ENCODE data around the gene NUCB1. TPM values are rescaled to one million over a fixed set of nuclear protein-coding genes. Genes with fewer than 3 reads are reported as not detected.
"Not testable (repeated sequence)": the region's sequence is repeated elsewhere in the genome, so short reads cannot be mapped to it uniquely, and the experiment has no call there.

NUCB1 gene
- total and polyA plus RNA-seq, 10 donors: 67.6 to 321 (median 237) TPM

GRCh38 chr19:48887861-48888612 lies 12.1 kb upstream of the NUCB1 start:
- Histone ChIP-seq H3K27me3 (replicated peaks in 1 of 7) (no peaks in the 10 kb centered on the region), H3K4me3 (no peak overlapping the region), H3K36me3 (no peaks in the 10 kb centered on the region), H3K27ac (no peak overlapping the region), H3K9me3 (no peaks in the 10 kb centered on the region), H3K4me1 (no peaks in the 10 kb centered on the region)
- intact Hi-C loops (cut with DNase I; ENCODE audit: low total_unique reads): no loop called here
- no peak for DNase-seq
- whole genome bisulfite sequencing, 5 donors: 89 to 96% (median 93%) methylated on average over 21 of the region's 21 CpGs
- TF ChIP-seq CTCF (IDR thresholded peaks at IDR 0.05 in 8 of 11, conservative IDR thresholded peaks at IDR 0.05 in 3 of 11) (no peak), POLR2AphosphoS5 (IDR thresholded peaks at IDR 0.05) (no peak), POLR2A (IDR thresholded peaks at IDR 0.05) (no peak)

GRCh38 chr19:48889496-48889895 lies 10.6 kb upstream of the NUCB1 start:
- H3K36me3 ChIP-seq; DNase-seq; H3K27ac ChIP-seq; H3K4me3 ChIP-seq; H3K9me3 ChIP-seq; intact Hi-C loops (cut with DNase I; ENCODE audit: low total_unique reads); H3K4me1 ChIP-seq: not testable (repeated sequence)
- 77 to 93% (median 88%) methylated on average over 1 to 3 of the region's 3 CpGs for WGBS, 5 donors
- H3K27me3 ChIP-seq (replicated peaks in 1 of 7): peaks cover 0 to 13% (median 0%) of the 10 kb centered on the region in 7 donors

DNA sequence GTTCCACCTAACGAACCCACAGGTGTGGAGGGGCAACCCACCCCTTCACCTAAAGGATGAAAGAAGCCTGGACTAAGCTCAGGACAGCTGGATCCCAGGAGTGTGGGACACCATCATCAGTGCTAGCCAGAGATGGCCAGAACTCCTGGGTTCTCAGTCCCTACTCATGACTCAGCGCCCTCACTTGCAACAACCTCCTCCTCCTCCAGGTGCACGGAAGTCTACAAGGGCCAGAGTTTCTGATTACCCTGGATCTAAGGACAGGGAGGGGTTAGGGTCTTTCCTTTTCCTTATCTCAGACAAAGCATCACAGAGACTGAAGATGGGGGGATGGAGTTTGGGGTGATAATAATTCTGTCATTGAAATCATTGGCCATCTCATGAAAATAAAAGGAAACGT lies 9.6 kb upstream of the NUCB1 start:
- Histone ChIP-seq H3K4me1 (peaks cover 0 to 11% (median 7%) of the 10 kb centered on the region in 6 donors), H3K9me3 (no peaks in the 10 kb centered on the region), H3K27ac (no peak overlapping the region), H3K36me3 (no peaks in the 10 kb centered on the region), H3K4me3 (no peak overlapping the region), H3K27me3 (replicated peaks in 1 of 7) (peaks cover 0 to 23% (median 0%) of the 10 kb centered on the region in 7 donors)
- 77 to 91% (median 87%) methylated on average over 4 of the region's 4 CpGs for WGBS, 5 donors
- intact Hi-C loops (cut with DNase I; ENCODE audit: low total_unique reads): no loop called here
- no peak for DNase-seq
- TF ChIP-seq CTCF (IDR thresholded peaks at IDR 0.05 in 8 of 11, conservative IDR thresholded peaks at IDR 0.05 in 3 of 11) (no peak), POLR2AphosphoS5 (IDR thresholded peaks at IDR 0.05) (no peak), POLR2A (IDR thresholded peaks at IDR 0.05) (no peak)

GRCh38 chr19:48895226-48895625 lies 4.9 kb upstream of the NUCB1 start:
- TF ChIP-seq CTCF (IDR thresholded peaks at IDR 0.05 in 8 of 11, conservative IDR thresholded peaks at IDR 0.05 in 3 of 11): no peak
- TF ChIP-seq POLR2AphosphoS5 (IDR thresholded peaks at IDR 0.05): peak; percentile 35 to 57 (median 47)
- H3K36me3 ChIP-seq: no peaks in the 10 kb centered on the region
- peak overlapping the region in 3 of 8 donors; percentile 19 to 61 (median 41) for H3K4me3 ChIP-seq
- peaks cover 0 to 34% (median 0%) of the 10 kb centered on the region in 7 donors for H3K27me3 ChIP-seq (replicated peaks in 1 of 7)
- H3K4me1 ChIP-seq: peaks cover 0 to 28% (median 23%) of the 10 kb centered on the region in 6 donors
- H3K27ac ChIP-seq: peak overlapping the region in 7 of 8 donors; percentile 58 to 83 (median 75)
- intact Hi-C loops (cut with DNase I; ENCODE audit: low total_unique reads): no loop called here
- WGBS, 5 donors: 42 to 61% (median 50%) methylated on average over 21 of the region's 21 CpGs
- DNase-seq: no peak
- H3K9me3 ChIP-seq: no peaks in the 10 kb centered on the region

Measured in spleen (tissue), 11 donors.